ENCODE data around the gene TRIP10.

DNA sequence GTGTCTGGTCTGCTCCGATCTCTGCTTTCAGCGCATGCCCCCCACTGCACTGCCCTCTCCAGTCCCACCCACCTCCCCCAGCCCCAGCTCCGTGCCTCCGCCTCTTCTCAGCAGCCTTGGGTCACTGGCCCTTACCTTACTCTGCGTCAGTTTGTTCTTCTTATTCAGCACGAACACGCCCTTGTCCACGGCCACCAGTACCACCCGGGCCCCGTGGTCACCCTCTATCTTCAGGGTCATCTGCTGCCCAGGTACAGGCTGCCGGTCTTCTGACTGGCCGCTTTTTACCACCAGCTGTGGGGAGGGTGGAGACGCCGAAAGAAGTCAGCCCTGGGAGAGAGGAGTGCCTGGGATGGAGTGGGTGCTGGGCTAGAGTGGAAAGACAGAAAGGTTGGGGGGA lies 29.9 kb upstream of the TRIP10 start:
- TF ChIP-seq, protein P1, sequence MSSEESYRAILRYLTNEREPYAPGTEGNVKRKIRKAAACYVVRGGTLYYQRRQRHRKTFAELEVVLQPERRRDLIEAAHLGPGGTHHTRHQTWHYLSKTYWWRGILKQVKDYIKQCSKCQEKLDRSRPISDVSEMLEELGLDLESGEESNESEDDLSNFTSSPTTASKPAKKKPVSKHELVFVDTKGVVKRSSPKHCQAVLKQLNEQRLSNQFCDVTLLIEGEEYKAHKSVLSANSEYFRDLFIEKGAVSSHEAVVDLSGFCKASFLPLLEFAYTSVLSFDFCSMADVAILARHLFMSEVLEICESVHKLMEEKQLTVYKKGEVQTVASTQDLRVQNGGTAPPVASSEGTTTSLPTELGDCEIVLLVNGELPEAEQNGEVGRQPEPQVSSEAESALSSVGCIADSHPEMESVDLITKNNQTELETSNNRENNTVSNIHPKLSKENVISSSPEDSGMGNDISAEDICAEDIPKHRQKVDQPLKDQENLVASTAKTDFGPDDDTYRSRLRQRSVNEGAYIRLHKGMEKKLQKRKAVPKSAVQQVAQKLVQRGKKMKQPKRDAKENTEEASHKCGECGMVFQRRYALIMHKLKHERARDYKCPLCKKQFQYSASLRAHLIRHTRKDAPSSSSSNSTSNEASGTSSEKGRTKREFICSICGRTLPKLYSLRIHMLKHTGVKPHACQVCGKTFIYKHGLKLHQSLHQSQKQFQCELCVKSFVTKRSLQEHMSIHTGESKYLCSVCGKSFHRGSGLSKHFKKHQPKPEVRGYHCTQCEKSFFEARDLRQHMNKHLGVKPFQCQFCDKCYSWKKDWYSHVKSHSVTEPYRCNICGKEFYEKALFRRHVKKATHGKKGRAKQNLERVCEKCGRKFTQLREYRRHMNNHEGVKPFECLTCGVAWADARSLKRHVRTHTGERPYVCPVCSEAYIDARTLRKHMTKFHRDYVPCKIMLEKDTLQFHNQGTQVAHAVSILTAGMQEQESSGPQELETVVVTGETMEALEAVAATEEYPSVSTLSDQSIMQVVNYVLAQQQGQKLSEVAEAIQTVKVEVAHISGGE (CRISPR knock-in tag; IDR thresholded peaks at IDR 0.05): no peak
- no peak for TF ChIP-seq E4F1 (IDR thresholded peaks at IDR 0.05; ENCODE audit: borderline replicate concordance, partially characterized antibody)
- TF ChIP-seq POLR2A (IDR thresholded peaks at IDR 0.05; ENCODE audit: low read depth, low read length): no peak
- TF ChIP-seq ATF3 (IDR thresholded peaks at IDR 0.05; ENCODE audit: borderline replicate concordance, extremely low read depth, low read depth, low read length): no peak
- no peak for TF ChIP-seq NRF1 (conservative IDR thresholded peaks at IDR 0.05; ENCODE audit: low read depth, low read length)
- TF ChIP-seq KLF5 (IDR thresholded peaks at IDR 0.05; ENCODE audit: partially characterized antibody): no peak
- no peak for TF ChIP-seq GABPA (IDR thresholded peaks at IDR 0.05; ENCODE audit: low read depth)
- TF ChIP-seq, protein P2, sequence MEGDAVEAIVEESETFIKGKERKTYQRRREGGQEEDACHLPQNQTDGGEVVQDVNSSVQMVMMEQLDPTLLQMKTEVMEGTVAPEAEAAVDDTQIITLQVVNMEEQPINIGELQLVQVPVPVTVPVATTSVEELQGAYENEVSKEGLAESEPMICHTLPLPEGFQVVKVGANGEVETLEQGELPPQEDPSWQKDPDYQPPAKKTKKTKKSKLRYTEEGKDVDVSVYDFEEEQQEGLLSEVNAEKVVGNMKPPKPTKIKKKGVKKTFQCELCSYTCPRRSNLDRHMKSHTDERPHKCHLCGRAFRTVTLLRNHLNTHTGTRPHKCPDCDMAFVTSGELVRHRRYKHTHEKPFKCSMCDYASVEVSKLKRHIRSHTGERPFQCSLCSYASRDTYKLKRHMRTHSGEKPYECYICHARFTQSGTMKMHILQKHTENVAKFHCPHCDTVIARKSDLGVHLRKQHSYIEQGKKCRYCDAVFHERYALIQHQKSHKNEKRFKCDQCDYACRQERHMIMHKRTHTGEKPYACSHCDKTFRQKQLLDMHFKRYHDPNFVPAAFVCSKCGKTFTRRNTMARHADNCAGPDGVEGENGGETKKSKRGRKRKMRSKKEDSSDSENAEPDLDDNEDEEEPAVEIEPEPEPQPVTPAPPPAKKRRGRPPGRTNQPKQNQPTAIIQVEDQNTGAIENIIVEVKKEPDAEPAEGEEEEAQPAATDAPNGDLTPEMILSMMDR (IDR thresholded peaks at IDR 0.05 in 2 of 3, conservative IDR thresholded peaks at IDR 0.05 in 1 of 3; ENCODE audit: control insufficient read depth in 2 of 3, extremely low read depth in 1 of 3, insufficient read depth in 1 of 3, low read depth in 3 of 3, low read length in 3 of 3): no peak

Data from GM12878 (cell line).